HFFc6 (cell line): ENCODE results near the gene EML1. TPM values are rescaled to one million over a fixed set of nuclear protein-coding genes. Genes with fewer than 3 reads are reported as not detected.

ENCODE experiments used
- DNase-seq: peaks from one replicate; pipeline ENCODE4 v3.0.0-alpha.2; 2018
- H3K27ac Mint-ChIP-seq: 2 replicates; pipeline ENCODE4 v1.8.0; 2020; ENCODE audit warnings: mild to moderate bottlenecking, mixed read lengths
- H3K27me3 Mint-ChIP-seq: 2 replicates; pipeline ENCODE4 v1.8.0; 2021; ENCODE audit warnings: mild to moderate bottlenecking, moderate library complexity, mixed read lengths; ENCODE audit not compliant: insufficient read depth
- H3K36me3 Mint-ChIP-seq: 2 replicates; pipeline ENCODE4 v1.8.0; 2021; ENCODE audit warnings: low read depth, mixed read lengths
- H3K4me1 Mint-ChIP-seq: 2 replicates; pipeline ENCODE4 v1.8.0; 2020; ENCODE audit warnings: low read depth, mixed read lengths
- H3K4me3 Mint-ChIP-seq: 2 replicates; pipeline ENCODE4 v1.8.0; 2020; ENCODE audit warnings: mild to moderate bottlenecking, moderate library complexity, mixed read lengths
- H3K9me3 Mint-ChIP-seq: 2 replicates; pipeline ENCODE4 v1.8.0; 2020; ENCODE audit warnings: mild to moderate bottlenecking, mixed read lengths
- CTCF ChIP-seq: fragments of 200-600 bp; sonication (generic); IDR thresholded peaks from 2 replicates; pipeline ENCODE4 v1.5.0; 2021; ENCODE audit warnings: antibody characterized with exemption, mild to moderate bottlenecking
- total RNA-seq, 6 experiments: library from RNA; stranded (reverse); fragmentation: NEBNext Ultra II Directional; extraction: Animal tissue kit (Norgen Biotek cat#: 25700); gene quantifications; 2 replicates in 1 of 6; 3 replicates in 5 of 6; pipeline ENCODE4 v1.2.3, GENCODE V29; 2021

EML1 gene
- total RNA-seq, 6 experiments from 2014 or later = 13.2 to 27.6 (median 22.2) TPM

- Mint-ChIP-seq H3K4me3 (no peak overlapping the region), H3K27ac (no peak overlapping the region), H3K36me3 (no peaks in the 10 kb centered on the region), H3K27me3 (peaks cover 10% of the 10 kb centered on the region), H3K4me1 (peaks cover 11% of the 10 kb centered on the region), H3K9me3 (no peaks in the 10 kb centered on the region)
- no peak for TF ChIP-seq CTCF
- no peak for DNase-seq
Observed at GRCh38 chr14:99839696-99840095, 46.5 kb downstream of the EML1 start.

DNA sequence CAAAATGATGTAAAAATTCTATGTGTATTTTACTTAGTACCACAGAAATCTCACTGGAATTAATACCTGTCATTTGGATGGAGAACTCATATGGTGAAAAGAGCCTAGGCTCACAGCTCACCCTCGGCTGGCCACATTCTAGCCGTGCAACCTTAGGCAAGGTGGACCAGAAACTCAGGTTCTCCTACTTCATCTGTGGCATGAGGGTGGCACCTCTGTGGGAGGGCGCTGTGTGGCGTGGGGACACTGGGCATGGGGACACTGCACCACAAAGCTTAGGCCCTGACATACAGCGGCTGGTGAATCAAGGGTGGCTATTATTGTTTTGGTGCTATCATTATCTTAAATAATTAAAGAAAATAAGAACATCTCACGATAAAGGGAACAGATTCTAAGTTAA is 47.1 kb downstream of the EML1 start:
- H3K27me3 Mint-ChIP-seq = peaks cover 10% of the 10 kb centered on the region
- no peaks in the 10 kb centered on the region for H3K36me3 Mint-ChIP-seq
- H3K9me3 Mint-ChIP-seq = no peaks in the 10 kb centered on the region
- H3K4me1 Mint-ChIP-seq = peaks cover 11% of the 10 kb centered on the region
- DNase-seq = no peak
- H3K27ac Mint-ChIP-seq = no peak overlapping the region
- no peak for TF ChIP-seq CTCF
- H3K4me3 Mint-ChIP-seq = no peak overlapping the region

GRCh38 chr14:99840774-99841305 is 47.6 kb downstream of the EML1 start:
- H3K4me1 Mint-ChIP-seq = peaks cover 11% of the 10 kb centered on the region
- H3K9me3 Mint-ChIP-seq = no peaks in the 10 kb centered on the region
- no peak for TF ChIP-seq CTCF
- no peak overlapping the region for H3K4me3 Mint-ChIP-seq
- no peak for DNase-seq
- H3K27me3 Mint-ChIP-seq = peaks cover 10% of the 10 kb centered on the region
- no peaks in the 10 kb centered on the region for H3K36me3 Mint-ChIP-seq
- no peak overlapping the region for H3K27ac Mint-ChIP-seq

- Mint-ChIP-seq H3K9me3 (peaks cover 1% of the 10 kb centered on the region; the same call in 1 of the 2 replicates), H3K36me3 (0 out of 2 replicates have a peak, but pooled peaks cover under 1% of the 10 kb centered on the region), H3K4me3 (no peak overlapping the region), H3K27ac (no peak overlapping the region), H3K27me3 (peaks cover 10% of the 10 kb centered on the region), H3K4me1 (peaks cover 11% of the 10 kb centered on the region)
- no peak for TF ChIP-seq CTCF
- no peak for DNase-seq
Observed at GRCh38 chr14:99841436-99842071, 48.3 kb downstream of the EML1 start.

- H3K4me3 Mint-ChIP-seq = no peak overlapping the region
- H3K27ac Mint-ChIP-seq = no peak overlapping the region
- DNase-seq = no peak
- H3K36me3 Mint-ChIP-seq = peaks cover 6% of the 10 kb centered on the region
- no peak for TF ChIP-seq CTCF
- H3K4me1 Mint-ChIP-seq = peaks cover 11% of the 10 kb centered on the region
- peaks cover 7% of the 10 kb centered on the region for H3K9me3 Mint-ChIP-seq
- peaks cover 8% of the 10 kb centered on the region for H3K27me3 Mint-ChIP-seq
Observed at GRCh38 chr14:99842141-99842540, 48.9 kb downstream of the EML1 start.
